HFF-Myc (cell line): Measurements from ENCODE around the gene SAT1.
"Not testable (repeated sequence)": the region's sequence is repeated elsewhere in the genome, so short reads cannot be mapped to it uniquely, and the experiment has no call there.

Experiments
- DNase-seq: peaks from one replicate; pipeline ENCODE4 v3.0.0-alpha.2; 2011; ENCODE audit warnings: low read depth; ENCODE audit errors: extremely low read depth
- H3K4me3 ChIP-seq: replicated peaks from 2 replicates; pipeline ENCODE4 v1.5.1; 2011; ENCODE audit warnings: low read depth, mild to moderate bottlenecking, control low read depth, low read length
- TF ChIP-seq, protein P1 (sequence below): IDR thresholded peaks from 2 replicates; pipeline ENCODE4 v1.5.1; 2012; ENCODE audit warnings: mild to moderate bottlenecking, low read depth, low read length, control low read depth; ENCODE audit errors: missing control alignments

SAT1 gene

DNA sequence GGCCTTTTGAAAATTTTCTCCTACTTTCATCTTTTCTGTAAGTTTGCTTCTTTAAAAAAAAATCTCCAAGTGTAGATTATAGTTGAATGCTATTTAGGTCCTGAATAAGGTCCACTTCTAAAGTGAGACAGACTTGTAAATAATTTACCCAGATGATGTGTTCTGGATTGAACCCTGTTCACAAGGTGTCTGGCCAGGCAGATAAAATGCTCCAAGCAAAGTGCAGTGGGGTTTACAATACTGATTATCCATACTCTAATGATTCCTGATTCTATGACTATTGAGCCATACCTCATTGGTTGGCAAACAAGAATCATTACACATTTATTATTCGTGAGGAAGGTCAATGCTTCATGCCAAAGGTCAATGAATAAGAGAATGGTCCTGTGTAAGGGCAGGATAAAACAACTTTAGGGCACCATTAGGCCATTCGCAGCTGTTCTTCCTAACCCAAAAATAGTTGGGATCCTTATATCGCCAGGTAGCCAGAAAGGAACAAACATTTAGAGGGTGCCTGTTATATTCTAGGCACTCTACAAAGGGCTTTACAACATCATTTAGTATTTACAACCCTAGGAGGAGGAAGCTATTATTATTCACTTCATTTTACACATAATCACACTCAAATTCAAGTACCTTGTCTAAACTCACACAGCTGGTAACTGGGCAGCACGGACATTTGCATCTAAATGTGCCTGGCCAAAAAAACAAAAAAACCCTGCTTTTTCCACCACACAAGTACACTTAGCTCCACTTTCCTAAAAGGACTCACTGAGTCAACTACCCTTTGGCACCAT, 18.6 kb upstream of the SAT1 start:
- DNase-seq = no peak
- TF ChIP-seq, protein P1, sequence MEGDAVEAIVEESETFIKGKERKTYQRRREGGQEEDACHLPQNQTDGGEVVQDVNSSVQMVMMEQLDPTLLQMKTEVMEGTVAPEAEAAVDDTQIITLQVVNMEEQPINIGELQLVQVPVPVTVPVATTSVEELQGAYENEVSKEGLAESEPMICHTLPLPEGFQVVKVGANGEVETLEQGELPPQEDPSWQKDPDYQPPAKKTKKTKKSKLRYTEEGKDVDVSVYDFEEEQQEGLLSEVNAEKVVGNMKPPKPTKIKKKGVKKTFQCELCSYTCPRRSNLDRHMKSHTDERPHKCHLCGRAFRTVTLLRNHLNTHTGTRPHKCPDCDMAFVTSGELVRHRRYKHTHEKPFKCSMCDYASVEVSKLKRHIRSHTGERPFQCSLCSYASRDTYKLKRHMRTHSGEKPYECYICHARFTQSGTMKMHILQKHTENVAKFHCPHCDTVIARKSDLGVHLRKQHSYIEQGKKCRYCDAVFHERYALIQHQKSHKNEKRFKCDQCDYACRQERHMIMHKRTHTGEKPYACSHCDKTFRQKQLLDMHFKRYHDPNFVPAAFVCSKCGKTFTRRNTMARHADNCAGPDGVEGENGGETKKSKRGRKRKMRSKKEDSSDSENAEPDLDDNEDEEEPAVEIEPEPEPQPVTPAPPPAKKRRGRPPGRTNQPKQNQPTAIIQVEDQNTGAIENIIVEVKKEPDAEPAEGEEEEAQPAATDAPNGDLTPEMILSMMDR = no peak
- no peak overlapping the region for H3K4me3 ChIP-seq

DNA sequence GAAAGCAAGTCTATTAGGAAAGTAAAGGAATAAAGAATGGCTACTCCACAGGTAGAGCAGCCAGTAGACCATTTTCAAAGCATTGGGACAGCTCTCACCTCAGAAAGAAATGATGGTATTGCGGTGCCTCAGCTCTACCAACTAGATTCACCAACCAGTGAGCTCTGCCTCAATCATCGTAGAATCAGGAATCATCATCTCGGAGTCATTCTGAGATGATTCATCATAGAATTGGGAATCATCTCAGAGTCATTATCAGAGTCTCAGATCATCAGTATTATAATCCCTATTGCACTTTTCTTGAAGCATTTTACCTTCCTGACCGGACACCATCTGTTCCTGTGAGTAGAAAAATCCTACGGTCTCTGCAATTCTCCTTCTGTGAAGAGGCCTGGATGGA, 17.5 kb upstream of the SAT1 start:
- no peak overlapping the region for H3K4me3 ChIP-seq
- TF ChIP-seq, protein P1 = no peak
- no peak for DNase-seq

DNA sequence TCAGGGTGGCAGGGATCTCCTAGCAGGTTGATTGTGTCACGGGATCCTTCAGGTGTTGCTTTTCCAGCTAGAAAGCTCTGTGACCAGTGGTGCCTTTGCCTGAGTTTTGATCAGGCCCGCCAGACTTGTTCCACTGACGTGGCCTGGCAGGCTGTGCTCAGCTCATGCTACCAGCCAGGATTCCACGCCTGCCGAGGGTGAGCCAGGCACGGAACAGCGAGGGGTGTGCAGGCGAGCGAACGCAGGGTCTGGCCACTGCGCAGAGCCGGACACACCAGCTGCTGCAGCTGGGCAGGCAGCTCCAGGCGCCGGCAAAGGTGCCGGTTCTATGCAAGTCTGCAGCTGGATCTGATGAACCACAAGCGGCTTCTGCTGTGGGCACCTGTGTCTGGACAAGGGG, 17.1 kb upstream of the SAT1 start:
- H3K4me3 ChIP-seq = no peak overlapping the region
- TF ChIP-seq, protein P1 = no peak
- DNase-seq = no peak

DNA sequence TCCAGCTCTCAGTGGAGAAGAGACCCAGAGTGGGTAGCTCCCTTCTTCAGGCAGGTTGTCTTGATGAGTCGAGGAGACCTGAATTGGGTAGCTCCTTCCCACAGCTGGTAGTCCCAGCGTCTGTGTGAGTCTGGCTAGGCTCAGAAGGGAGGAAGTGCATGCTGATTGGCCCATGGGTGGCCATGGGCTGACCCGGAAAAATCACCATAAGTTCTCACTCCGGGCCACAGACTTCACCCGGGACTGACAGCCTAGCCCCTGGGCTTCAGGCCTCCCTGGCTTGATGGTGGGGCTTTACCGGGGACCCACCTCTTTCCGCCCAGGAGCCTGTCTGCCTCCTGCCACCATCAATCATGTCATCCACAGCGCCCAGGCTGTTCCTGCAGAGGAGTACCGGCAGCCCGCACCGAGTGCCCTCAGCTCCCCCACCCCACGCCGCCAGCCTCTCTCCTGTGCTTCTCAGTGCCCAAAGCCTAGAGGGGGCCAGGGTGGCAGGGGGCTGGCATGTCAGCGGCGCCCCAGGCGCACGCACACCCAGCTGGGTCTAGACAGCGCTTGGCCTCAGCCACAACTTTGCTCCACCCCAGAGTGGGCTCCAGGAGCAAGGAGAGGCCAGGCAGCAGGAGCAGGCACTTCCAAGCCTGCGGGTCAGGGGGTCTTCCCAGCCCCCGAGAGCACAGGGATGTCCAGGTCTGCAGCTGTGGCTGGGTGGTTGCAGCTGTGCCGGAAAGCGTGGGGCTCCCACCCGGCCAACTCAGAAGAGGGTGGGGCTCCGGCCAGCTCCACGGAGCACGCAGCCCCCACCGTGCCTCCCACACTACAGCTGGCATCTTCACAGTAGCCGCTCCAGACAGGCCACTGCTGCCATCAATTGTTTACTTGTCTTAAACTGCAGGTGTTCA, 16.1 kb upstream of the SAT1 start:
- H3K4me3 ChIP-seq = no peak overlapping the region
- no peak for DNase-seq
- TF ChIP-seq, protein P1 = no peak

DNA sequence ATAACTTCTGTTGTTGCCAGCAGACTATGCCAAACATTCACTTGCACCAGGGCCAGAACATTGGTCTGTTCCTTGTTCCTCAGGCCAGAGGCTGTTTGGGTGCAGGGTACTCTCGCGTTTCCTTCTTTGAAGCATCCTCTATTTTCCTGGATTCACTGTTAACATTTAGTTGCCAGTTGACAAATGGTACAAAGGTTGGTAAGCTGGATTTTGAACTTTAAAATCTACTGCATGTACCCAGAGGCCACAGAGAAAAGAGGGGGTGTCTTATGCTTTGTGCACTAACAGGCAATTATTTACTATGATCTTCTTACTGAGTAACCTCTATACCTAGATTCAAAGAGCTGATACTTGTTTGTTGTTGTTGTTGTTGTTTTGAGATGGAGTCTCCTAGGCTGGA, 12.8 kb upstream of the SAT1 start:
- H3K4me3 ChIP-seq = no peak overlapping the region
- DNase-seq = no peak
- TF ChIP-seq, protein P1 = no peak

DNA sequence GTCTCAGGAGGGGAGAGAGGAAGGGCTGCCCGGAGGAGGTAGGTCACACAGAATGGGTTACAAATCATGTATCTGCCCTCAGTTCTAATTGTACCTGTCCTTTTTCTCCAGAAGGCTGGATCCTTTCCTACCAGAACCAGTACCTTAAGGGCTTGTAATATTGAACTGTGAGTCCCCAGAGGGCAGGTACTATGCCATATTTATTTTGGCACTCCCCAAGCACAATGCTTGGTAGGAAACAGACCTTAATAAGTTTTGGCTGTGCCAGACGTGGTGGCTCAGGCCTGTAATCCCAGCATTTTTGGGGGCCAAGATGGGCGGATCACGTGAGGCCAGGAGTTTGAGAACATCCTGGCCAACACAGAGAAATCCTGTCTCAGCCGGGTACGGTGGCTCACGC, 11.9 kb upstream of the SAT1 start:
- not testable (repeated sequence) for DNase-seq, H3K4me3 ChIP-seq

DNA sequence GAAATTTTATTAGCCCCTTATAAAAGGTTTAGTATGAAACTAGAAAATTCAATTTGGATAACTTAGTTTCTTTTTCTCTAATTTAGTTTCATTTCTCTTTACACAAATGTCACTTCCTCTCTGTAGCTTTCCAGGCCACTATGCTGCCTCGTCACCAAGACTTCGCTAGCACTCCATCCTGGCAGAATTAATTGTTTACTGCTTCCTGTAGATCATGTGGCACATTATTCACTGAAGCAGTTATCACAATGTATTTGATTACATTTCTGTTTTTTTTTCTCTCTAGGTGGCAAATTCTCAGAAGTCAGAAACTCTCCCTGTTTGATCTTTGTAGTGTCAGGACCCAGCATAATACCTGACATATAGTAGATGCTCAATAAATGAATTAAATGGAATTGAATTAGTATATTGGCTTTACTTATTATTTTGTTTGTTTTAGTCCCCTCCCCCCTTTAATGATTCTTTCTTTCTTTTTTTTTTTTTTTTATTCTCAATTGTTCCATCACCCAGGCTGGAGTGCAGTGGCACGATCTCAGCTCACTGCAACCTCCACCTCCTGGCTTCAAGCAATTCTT, 9.3 kb upstream of the SAT1 start:
- no peak for DNase-seq
- no peak overlapping the region for H3K4me3 ChIP-seq
- TF ChIP-seq, protein P1 = no peak
